Ishikawa (cell line): ENCODE data around the gene NXPH3.

Experiments used
- CEBPB ChIP-seq: IDR thresholded peaks from 2 replicates; pipeline ENCODE4 v1.6.1; 2012
- CREB1 ChIP-seq: IDR thresholded peaks from 2 replicates; pipeline ENCODE4 v1.6.1; 2012; ENCODE audit warnings: low read depth
- EP300 ChIP-seq: IDR thresholded peaks from 2 replicates; pipeline ENCODE4 v1.6.1; 2012; ENCODE audit warnings: borderline replicate concordance
- RAD21 ChIP-seq: IDR thresholded peaks from 2 replicates; pipeline ENCODE4 v1.6.1; 2012; ENCODE audit warnings: low read depth
- TEAD4 ChIP-seq: IDR thresholded peaks from 2 replicates; pipeline ENCODE4 v1.6.1; 2012

GRCh38 chr17:49571283-49571682 lies 4.4 kb upstream of the NXPH3 start:
- TF ChIP-seq TEAD4 (no peak), CEBPB (no peak), EP300 (no peak), CREB1 (no peak), RAD21 (no peak)
